HG02642 (cell line): ENCODE data around the gene TNPO3.

Experiments used
- ATAC-seq: cut with Tn5 transposase; IDR thresholded peaks from one replicate; pipeline ENCODE4 v1.9.1; 2021; ENCODE audit warnings: mild to moderate bottlenecking; ENCODE audit not compliant: unreplicated experiment, poor library complexity

Gene TNPO3

DNA sequence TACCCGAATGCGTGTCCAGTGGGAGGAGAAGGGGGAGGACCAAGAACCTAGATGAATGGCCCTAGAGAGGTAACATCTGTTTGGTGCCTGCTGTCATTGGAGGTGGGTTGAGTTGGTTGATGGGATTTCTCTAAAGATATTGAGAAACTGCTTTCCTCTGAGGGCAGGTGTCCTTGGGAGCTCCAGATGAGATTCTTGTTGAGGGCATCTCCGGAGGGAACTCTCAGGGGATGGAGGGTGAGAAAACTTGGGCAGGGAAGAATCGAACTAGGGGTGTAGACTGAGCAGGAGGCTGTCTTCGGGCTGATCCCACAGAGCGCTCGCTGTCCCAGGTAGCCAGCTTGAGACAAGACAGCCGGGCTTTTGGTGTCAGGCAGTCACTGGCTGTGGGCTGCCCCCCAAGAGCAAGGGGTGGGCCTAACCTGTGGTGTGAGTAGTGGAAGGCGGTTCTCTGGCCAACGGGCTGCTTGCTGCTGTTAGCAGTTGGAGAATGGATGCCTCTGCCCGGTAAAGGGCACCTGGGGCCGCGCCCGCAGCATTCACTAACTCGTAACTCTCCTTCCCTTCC, 113.5 kb downstream of the TNPO3 start:
- ATAC-seq, result no peak

DNA sequence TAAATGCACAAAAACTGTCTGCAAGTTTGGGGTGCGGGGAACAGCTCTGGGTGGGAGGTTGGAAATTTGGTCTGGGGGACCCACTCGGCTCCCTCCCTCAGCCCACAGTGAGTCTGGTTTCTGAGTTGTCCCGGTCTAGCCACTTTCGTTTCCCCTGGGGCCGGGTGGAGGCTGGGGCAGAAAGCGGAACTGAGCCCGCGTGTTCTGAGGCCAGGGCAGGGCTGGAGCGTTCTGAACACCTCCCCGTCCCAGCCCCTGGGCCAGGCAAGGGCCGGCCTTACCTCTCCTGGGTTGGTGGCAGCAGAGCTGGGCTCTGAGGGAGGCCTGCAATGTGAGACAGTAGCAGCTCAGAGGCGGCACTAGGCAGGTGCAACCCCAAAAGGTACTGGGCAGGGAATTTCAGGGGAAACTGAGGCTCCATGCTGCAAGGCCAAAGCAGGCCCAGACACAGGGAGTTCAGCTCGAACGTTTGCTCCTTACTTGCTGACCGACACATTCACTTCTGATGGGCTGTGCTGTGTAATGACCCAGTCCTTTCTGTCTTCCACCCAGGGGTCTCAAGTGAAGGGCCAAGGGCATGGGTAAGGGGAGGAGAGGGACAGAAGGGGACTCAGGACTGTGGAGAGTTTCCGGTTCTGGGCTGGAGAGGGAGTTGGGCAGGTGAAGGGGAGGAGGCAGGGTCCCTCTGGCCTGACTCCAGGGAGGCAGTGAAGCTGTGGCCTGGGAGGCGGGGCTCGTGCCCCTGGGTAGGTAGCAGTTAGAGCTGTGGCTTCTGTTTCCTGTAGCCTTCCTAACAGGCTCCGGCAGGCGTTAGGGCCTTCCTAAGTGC, 114.2 kb downstream of the TNPO3 start:
- ATAC-seq, result peak; percentile 56

- ATAC-seq, result peak; percentile 25
Observed at GRCh38 chr7:128939861-128940410, 115.0 kb downstream of the TNPO3 start.

- ATAC-seq, result peak; percentile 17
Observed at GRCh38 chr7:128939075-128939860, 115.6 kb downstream of the TNPO3 start.

DNA sequence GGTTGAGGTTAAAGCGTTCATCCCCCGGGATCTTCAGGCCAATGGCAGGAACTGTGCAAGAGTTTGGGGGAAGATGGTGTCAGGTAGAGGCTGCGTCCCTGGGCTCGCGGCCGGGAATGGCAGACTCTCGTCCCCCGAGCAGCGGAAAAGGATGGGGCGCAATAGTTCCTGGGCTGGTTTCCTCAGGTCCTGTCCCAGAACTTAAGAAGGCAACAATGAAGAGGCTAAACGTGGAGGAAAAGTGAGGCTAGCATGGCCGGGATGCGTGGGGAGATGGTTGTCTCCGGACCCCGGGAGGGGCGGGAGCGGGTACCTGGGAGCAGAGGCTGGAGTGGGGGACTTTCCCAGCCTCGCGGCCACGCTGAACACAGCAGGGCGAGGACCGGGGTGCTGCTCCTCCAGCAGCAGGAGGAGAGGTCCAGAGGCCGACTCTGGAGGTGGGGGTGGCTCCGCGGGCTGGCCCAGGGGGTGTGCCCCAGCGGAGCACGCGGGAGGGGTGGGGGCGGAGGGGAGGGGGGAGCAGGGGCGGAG, 116.3 kb downstream of the TNPO3 start:
- ATAC-seq, result peak; percentile 4

GRCh38 chr7:128937647-128938543, 117.0 kb downstream of the TNPO3 start, which contains the start of gene IRF5:
IRF5 (plus strand) TSS chr7:128937927; CDS start chr7:128942082, 4,155 bp downstream.
- ATAC-seq, result peak; percentile 22

GRCh38 chr7:128937271-128937646, 117.7 kb downstream of the TNPO3 start:
- peak; percentile 6 for ATAC-seq

- ATAC-seq, result no peak
Observed at GRCh38 chr7:128936798-128937197, 118.1 kb downstream of the TNPO3 start.

DNA sequence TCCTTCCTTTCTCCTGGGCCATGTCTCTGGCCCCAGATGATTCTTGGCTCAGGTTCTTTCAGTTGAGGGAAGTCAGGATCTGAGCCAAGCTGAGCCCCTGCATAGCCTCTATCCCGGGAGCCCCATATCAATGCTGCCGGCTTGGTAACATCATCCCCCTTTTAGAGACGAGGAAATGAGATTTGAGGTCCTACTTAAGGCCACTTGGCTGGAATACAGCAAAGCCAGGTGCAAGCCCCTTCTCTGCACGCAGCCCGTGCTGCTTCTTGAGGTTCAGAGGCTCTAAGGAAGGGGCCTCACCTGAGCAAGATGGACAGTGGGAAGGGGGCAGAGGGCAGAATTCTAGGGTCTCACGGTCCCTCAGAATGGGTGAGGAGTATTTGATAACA, 119.6 kb downstream of the TNPO3 start:
- no peak for ATAC-seq

DNA sequence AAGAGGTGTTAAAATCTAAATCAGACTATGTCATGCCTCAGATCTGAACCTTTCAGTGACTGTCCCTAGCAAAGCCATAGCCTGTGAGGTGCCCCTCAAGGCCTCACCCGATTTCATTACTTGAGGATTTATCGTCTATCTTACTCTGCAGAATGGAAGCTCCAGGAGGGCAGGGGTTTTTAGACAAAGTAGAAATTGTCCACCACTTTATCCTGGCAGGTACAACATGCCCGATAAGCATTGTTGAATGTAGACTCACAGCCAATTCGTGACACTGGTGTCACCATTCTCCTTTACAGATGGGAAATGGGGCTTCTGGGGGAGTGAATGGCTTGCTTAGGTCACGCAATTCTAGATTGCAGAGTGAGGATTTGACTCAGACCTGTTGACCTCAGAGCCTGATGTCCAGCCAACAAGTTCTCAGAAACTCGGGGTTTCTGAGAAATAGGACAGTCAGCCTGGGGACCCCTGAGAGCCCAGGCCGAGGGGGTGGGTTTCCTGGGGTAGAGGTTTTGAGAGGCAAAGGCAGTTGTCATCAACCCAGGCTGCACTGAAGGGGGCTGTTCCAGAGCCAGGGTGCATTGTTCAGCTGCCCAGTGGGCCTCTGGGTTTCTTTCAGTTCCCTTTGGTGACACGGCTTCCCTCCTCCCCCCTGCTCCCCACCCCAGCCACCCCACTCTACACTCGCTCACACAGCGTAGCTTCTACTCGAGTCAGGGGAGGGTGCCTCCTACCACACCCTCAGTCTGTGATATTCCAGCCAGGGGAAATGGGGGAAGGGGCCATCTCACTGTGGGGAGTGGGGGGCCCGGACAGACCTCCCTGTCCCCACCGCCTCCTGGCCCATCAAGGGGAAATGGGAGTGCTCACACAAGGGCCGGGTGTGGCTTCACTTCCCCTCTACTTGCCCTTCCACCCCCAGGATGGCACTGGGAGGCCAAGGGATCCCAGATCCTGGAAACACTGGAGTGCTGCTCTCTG, 120.3 kb downstream of the TNPO3 start:
- ATAC-seq, result peak; percentile 28

- peak; percentile 29 for ATAC-seq
Observed at GRCh38 chr7:128933180-128933891, 121.6 kb downstream of the TNPO3 start.

DNA sequence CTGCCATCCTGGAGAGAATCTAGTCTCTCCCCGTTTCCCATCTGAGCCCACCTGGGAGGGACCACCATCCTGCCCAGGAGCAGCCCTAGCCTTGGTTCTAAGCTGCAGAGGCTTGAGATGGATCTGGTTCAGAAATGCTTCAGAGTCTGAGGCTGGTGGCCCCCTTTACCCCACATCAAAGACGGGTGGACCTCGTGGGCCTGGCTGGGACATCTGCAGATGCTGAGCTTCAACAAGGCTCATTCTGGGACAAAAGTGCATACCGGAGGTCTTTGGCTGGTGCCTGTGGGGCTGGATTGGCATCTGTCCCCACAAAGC, 122.1 kb downstream of the TNPO3 start:
- ATAC-seq, result no peak

- ATAC-seq, result no peak
Observed at GRCh38 chr7:128931965-128932861, 122.7 kb downstream of the TNPO3 start.

DNA sequence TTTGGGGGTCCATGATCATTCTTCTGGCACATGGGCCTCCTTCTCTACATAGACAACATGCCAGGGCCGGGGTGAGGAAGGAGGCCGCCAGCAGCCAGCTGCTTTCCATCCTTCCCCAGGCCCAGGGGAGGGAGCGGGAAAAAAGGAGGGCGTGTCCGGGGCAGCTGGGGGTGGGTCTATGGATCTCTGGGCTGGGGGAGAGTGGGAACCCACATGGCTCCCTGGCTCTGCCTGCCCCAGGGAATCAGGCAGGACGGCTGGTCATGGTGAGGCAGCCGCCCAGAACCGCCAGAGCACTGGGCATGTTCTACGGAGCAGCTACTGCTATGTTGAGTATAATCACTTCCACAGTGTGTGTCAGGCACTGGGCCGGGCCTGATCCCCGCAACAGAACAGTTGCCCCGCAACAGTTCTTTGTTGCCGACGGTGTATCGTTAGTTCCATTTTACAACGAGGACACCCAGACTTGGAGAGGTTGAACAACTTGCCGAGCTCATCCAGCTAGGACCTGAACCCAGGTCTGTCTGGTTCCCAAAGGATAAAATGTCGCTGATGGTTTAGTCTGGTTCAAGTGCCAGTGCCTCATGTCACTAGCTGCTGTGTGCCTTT, 123.6 kb downstream of the TNPO3 start:
- ATAC-seq, result no peak

- ATAC-seq, result no peak
Observed at GRCh38 chr7:128928882-128929788, 125.8 kb downstream of the TNPO3 start.
